Lower lobe of right lung (tissue), 2 donors: ENCODE results near the gene VAMP8. TPM values are rescaled to one million over a fixed set of nuclear protein-coding genes. Genes with fewer than 3 reads are reported as not detected.

Source experiments
- ATAC-seq, 2 donors: fragments of 200-7000 bp; cut with Tn5 transposase; one replicate each; pipeline ENCODE4 v1.9.1; 2020 to 2022; ENCODE audit warnings: mild to moderate bottlenecking in 2 of 2, moderate library complexity in 2 of 2
- DNase-seq: peaks from one replicate; pipeline ENCODE4 v3.0.0-alpha.2; 2020
- H3K27ac ChIP-seq: fragments of 200-600 bp; one replicate; pipeline ENCODE4 v1.8.0; 2022
- H3K27me3 ChIP-seq: fragments of 200-600 bp; one replicate; pipeline ENCODE4 v1.8.0; 2022; ENCODE audit warnings: low read depth
- H3K36me3 ChIP-seq: fragments of 200-600 bp; one replicate; pipeline ENCODE4 v1.8.0; 2022; ENCODE audit warnings: mild to moderate bottlenecking
- H3K4me1 ChIP-seq: fragments of 200-600 bp; one replicate; pipeline ENCODE4 v1.8.0; 2022
- H3K4me3 ChIP-seq: fragments of 200-600 bp; one replicate; pipeline ENCODE4 v1.8.0; 2022; ENCODE audit warnings: mild to moderate bottlenecking
- H3K9me3 ChIP-seq: fragments of 200-600 bp; one replicate; pipeline ENCODE4 v1.8.0; 2022
- CTCF ChIP-seq: fragments of 200-600 bp; IDR thresholded peaks from one replicate; pipeline ENCODE4 v1.8.0; 2022; ENCODE audit warnings: antibody characterized with exemption, mild to moderate bottlenecking
- intact Hi-C: fragments of 100-400 bp; cut with DNase I; formaldehyde crosslinking; loops from one replicate; pipeline ENCODE4 v1.11.0; 2022
- total RNA-seq: library from RNA; stranded (reverse); fragmentation: NEBNext Ultra II Directional; extraction: Animal tissue kit (Norgen Biotek cat#: 25700); gene quantifications from one replicate; pipeline ENCODE4 v1.2.1, GENCODE V29; 2021
- donor health status: DM: no; HTN: yes; CAD: no; lungs with severe emphysema.

Gene VAMP8
- total RNA-seq, 1 donor from 2014 or later, result 272 TPM

- Histone ChIP-seq H3K36me3 (peaks cover 44% of the 10 kb centered on the region), H3K9me3 (no peaks in the 10 kb centered on the region), H3K27ac (peak overlapping the region; percentile 94), H3K27me3 (no peaks in the 10 kb centered on the region), H3K4me1 (peaks cover 65% of the 10 kb centered on the region), H3K4me3 (peak overlapping the region; percentile 90)
- DNase-seq (no peak), ATAC-seq (peak; percentile 1 to 2)
- no peak for TF ChIP-seq CTCF
- intact Hi-C loops, result no loop called here
These were observed 18.6 kb downstream of the VAMP8 start for GRCh38 chr2:85596026-85596333.

- intact Hi-C loops, result no loop called here
- H3K27ac ChIP-seq, result peak overlapping the region; percentile 94
These were observed 19.2 kb downstream of the VAMP8 start for GRCh38 chr2:85596486-85597143.

GRCh38 chr2:85597241-85597640 lies 19.9 kb downstream of the VAMP8 start:
- intact Hi-C loops, result no loop called here
- H3K27ac ChIP-seq, result no peak overlapping the region
- no peaks in the 10 kb centered on the region for H3K9me3 ChIP-seq
- DNase-seq (no peak), ATAC-seq (no peak)
- peaks cover 60% of the 10 kb centered on the region for H3K4me1 ChIP-seq
- no peaks in the 10 kb centered on the region for H3K27me3 ChIP-seq
- H3K4me3 ChIP-seq, result no peak overlapping the region
- TF ChIP-seq CTCF, result no peak
- H3K36me3 ChIP-seq, result peaks cover 46% of the 10 kb centered on the region

More at GRCh38 chr2:85596486-85597143, 19.2 kb downstream of the VAMP8 start:
- Histone ChIP-seq H3K36me3 (peaks cover 46% of the 10 kb centered on the region), H3K27me3 (no peaks in the 10 kb centered on the region), H3K9me3 (no peaks in the 10 kb centered on the region), H3K4me3 (peak overlapping the region; percentile 90), H3K4me1 (peaks cover 65% of the 10 kb centered on the region)
- ATAC-seq, result no peak
- DNase-seq, result no peak
- no peak for TF ChIP-seq CTCF

DNA sequence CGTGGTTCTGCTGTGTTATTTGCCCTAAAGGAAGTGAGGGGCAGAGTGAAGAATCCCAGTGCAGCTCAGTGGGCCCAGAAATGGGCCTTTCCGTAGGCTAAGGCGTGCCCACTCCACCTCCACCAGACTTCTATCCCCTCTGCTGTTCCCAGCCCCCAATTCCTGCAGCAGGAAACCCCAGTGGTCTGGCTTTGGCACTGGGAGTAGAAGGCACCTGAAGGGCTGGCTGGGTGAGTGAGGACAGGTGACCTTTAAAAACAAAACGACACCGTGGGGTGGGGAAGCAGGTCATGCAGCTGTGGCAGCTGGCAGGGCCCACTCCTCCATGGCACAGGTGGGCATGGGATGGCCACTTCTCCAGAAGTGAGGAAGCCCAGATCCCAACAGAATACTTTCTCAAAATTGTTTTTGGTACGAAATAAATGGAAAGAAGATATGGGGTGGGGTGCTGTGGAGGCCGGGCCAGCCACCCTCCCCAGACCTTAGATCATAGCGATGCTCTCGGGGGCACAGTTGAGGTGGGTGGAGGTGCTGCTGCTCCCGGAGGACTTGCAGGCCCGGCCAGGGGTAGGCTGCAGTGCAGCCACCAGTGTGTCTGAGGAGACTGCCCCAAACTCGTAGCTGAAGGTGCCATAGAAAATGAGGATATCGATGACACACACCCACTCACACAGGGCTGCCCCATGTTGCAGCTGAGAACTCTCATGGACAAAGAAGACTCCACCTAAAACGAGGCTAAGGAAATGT lies 21.4 kb downstream of the VAMP8 start:
- Histone ChIP-seq H3K9me3 (no peaks in the 10 kb centered on the region), H3K27ac (no peak overlapping the region), H3K27me3 (no peaks in the 10 kb centered on the region), H3K4me1 (peaks cover 51% of the 10 kb centered on the region), H3K36me3 (peaks cover 46% of the 10 kb centered on the region), H3K4me3 (no peak overlapping the region)
- DNase-seq, result no peak
- ATAC-seq, result no peak
- intact Hi-C loops, result no loop called here
- no peak for TF ChIP-seq CTCF

- DNase-seq (no peak), ATAC-seq (no peak)
- Histone ChIP-seq H3K4me3 (no peak overlapping the region), H3K36me3 (peaks cover 46% of the 10 kb centered on the region), H3K4me1 (peaks cover 51% of the 10 kb centered on the region), H3K9me3 (no peaks in the 10 kb centered on the region), H3K27ac (no peak overlapping the region), H3K27me3 (no peaks in the 10 kb centered on the region)
- no peak for TF ChIP-seq CTCF
- intact Hi-C loops, result no loop called here
These were observed 22.3 kb downstream of the VAMP8 start for GRCh38 chr2:85599468-85600234.
